ENCODE measurements around the gene LBHD1.

LBHD1 gene

DNA sequence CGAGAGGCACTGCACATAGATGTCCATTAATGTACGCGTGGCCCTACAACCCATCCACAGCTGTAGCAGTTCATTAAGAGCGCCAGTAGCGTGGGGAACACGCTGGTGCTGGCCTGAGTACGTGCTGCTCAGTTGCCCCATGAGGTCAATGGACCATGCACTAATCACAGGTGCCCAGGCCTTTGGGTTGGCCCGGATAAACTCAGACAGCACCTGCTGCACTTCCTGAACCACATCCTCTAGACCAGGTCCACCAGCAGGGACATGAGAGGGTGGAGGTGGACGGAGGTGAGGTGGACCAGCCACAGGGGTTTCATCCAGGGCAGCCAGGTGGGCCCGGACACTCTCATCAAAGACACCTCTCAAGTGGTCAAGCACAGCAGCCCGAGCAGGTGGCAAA is 22.6 kb downstream of the LBHD1 start:
- Histone ChIP-seq H3F3A (ENCODE audit: low read depth) (no peaks in the 10 kb centered on the region), H4K20me1 (ENCODE audit: insufficient read depth, low read length, poor library complexity, severe bottlenecking) (peaks cover 17% of the 10 kb centered on the region), H3K4me1 (ENCODE audit: insufficient read depth, low read length, poor library complexity, severe bottlenecking) (peaks cover 22% of the 10 kb centered on the region), H3K36me3 (ENCODE audit: insufficient read depth, low read length) (peaks cover 4% of the 10 kb centered on the region; the same call in 1 of the 2 replicates), H3K27me3 (ENCODE audit: insufficient read depth, low read length, poor library complexity, severe bottlenecking) (no peaks in the 10 kb centered on the region), H3K4me3 (ENCODE audit: low read length, poor library complexity, severe bottlenecking) (no peak overlapping the region), H3K79me2 (ENCODE audit: insufficient read depth, low read length) (peaks cover 45% of the 10 kb centered on the region), H3K9me2 (replicated peaks; ENCODE audit: low read depth, low read length) (no peaks in the 10 kb centered on the region), H2AFZ (ENCODE audit: low read length) (no peak overlapping the region), H3K9ac (ENCODE audit: low read depth, low read length, poor library complexity, severe bottlenecking) (no peak overlapping the region), H3K9me3 (ENCODE audit: insufficient read depth, low read depth, low read length) (no peaks in the 10 kb centered on the region), H3K4me2 (ENCODE audit: low read depth, low read length, poor library complexity, severe bottlenecking) (no peak overlapping the region)
- no peak for TF ChIP-seq EZH2phosphoT487 (IDR thresholded peaks at IDR 0.05; ENCODE audit: borderline replicate concordance)
- TF ChIP-seq, protein P1, sequence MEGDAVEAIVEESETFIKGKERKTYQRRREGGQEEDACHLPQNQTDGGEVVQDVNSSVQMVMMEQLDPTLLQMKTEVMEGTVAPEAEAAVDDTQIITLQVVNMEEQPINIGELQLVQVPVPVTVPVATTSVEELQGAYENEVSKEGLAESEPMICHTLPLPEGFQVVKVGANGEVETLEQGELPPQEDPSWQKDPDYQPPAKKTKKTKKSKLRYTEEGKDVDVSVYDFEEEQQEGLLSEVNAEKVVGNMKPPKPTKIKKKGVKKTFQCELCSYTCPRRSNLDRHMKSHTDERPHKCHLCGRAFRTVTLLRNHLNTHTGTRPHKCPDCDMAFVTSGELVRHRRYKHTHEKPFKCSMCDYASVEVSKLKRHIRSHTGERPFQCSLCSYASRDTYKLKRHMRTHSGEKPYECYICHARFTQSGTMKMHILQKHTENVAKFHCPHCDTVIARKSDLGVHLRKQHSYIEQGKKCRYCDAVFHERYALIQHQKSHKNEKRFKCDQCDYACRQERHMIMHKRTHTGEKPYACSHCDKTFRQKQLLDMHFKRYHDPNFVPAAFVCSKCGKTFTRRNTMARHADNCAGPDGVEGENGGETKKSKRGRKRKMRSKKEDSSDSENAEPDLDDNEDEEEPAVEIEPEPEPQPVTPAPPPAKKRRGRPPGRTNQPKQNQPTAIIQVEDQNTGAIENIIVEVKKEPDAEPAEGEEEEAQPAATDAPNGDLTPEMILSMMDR (conservative IDR thresholded peaks at IDR 0.05; ENCODE audit: low read length), result no peak

DNA sequence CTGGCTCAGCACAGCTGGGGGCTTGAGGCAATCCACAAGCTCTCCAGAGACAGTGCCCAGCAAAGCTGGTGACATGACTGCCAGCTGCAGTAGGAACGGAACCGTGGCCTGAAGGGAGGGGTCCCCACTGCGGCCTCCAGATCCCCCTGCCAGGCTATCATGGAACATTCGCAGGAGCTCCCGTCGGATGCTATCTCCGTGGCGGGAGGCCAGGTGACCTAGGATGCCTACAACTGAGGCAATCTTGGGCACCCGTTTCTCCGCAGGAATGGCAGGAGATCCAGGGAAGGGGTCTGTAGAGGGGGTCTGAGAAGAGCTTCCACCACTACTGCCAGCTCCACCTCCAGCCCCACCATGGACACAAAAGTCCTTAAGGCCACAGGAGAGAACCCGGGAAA is 23.1 kb downstream of the LBHD1 start:
- Histone ChIP-seq H3K27me3 (ENCODE audit: insufficient read depth, low read length, poor library complexity, severe bottlenecking) (no peaks in the 10 kb centered on the region), H3K4me2 (ENCODE audit: low read depth, low read length, poor library complexity, severe bottlenecking) (no peak overlapping the region), H3K9me3 (ENCODE audit: insufficient read depth, low read depth, low read length) (no peaks in the 10 kb centered on the region), H3K79me2 (ENCODE audit: insufficient read depth, low read length) (peaks cover 50% of the 10 kb centered on the region), H3F3A (ENCODE audit: low read depth) (no peaks in the 10 kb centered on the region), H2AFZ (ENCODE audit: low read length) (no peak overlapping the region), H3K9ac (ENCODE audit: low read depth, low read length, poor library complexity, severe bottlenecking) (no peak overlapping the region), H4K20me1 (ENCODE audit: insufficient read depth, low read length, poor library complexity, severe bottlenecking) (peaks cover 22% of the 10 kb centered on the region), H3K36me3 (ENCODE audit: insufficient read depth, low read length) (peaks cover 4% of the 10 kb centered on the region; the same call in 1 of the 2 replicates), H3K4me1 (ENCODE audit: insufficient read depth, low read length, poor library complexity, severe bottlenecking) (peaks cover 23% of the 10 kb centered on the region), H3K4me3 (ENCODE audit: low read length, poor library complexity, severe bottlenecking) (no peak overlapping the region), H3K9me2 (replicated peaks; ENCODE audit: low read depth, low read length) (no peaks in the 10 kb centered on the region)
- TF ChIP-seq, protein P1 (conservative IDR thresholded peaks at IDR 0.05; ENCODE audit: low read length), result no peak

DNA sequence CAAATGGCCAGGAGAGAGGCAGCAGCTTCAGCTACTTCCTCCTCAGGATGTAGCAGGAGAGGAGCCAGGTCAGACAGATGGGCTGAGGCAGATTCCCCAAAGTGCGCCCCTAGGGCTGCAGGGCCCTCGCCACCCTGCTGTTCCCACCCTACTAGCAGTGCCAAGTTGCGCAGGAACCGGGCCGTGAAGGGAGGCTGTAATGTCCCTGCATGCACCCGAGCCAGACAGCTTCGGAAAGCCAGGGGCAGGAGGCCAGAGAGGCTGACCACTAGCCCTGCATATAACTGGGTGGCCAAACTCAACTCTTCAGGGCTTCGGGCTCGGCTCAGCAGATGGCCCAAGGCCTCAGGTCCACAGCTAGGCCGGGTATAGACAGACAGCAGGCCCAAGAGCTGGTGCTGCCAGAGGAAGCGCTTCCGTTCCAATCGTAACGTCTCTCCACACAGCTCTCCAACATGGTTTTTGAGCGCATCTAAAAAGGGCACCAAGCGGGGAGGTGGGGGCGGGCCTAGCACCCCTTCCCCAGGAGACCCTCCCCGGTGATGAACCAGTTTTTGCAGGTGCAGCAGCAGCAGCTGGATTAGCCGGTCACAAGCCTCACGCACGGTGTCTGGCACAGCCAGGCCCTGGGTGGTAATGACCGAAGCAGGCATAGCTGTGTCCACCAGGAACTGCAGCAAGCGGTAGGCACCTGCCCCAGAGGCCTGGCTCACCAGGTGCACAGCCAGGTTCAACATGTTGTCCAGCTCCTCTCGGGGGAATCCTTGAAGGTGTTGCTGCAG is 23.7 kb downstream of the LBHD1 start:
- TF ChIP-seq EZH2phosphoT487 (IDR thresholded peaks at IDR 0.05; ENCODE audit: borderline replicate concordance), result no peak
- TF ChIP-seq, protein P1 (conservative IDR thresholded peaks at IDR 0.05; ENCODE audit: low read length), result no peak
- Histone ChIP-seq H3K4me2 (ENCODE audit: low read depth, low read length, poor library complexity, severe bottlenecking) (no peak overlapping the region), H3K27me3 (ENCODE audit: insufficient read depth, low read length, poor library complexity, severe bottlenecking) (no peaks in the 10 kb centered on the region), H3K36me3 (ENCODE audit: insufficient read depth, low read length) (peaks cover 4% of the 10 kb centered on the region; the same call in 1 of the 2 replicates), H3K79me2 (ENCODE audit: insufficient read depth, low read length) (peaks cover 56% of the 10 kb centered on the region), H3F3A (ENCODE audit: low read depth) (no peaks in the 10 kb centered on the region), H3K9me2 (replicated peaks; ENCODE audit: low read depth, low read length) (no peaks in the 10 kb centered on the region), H2AFZ (ENCODE audit: low read length) (no peak overlapping the region), H3K4me3 (ENCODE audit: low read length, poor library complexity, severe bottlenecking) (no peak overlapping the region), H3K9me3 (ENCODE audit: insufficient read depth, low read depth, low read length) (no peaks in the 10 kb centered on the region), H3K4me1 (ENCODE audit: insufficient read depth, low read length, poor library complexity, severe bottlenecking) (peaks cover 23% of the 10 kb centered on the region), H4K20me1 (ENCODE audit: insufficient read depth, low read length, poor library complexity, severe bottlenecking) (peaks cover 23% of the 10 kb centered on the region), H3K9ac (ENCODE audit: low read depth, low read length, poor library complexity, severe bottlenecking) (no peak overlapping the region)

Measured in Loucy (cell line).